GM13976 (cell line): ENCODE results near the gene MSI2.

Source experiments
- DNase-seq: peaks from one replicate; pipeline ENCODE4 v3.0.0; 2012; ENCODE audit warnings: low spot score
- in situ Hi-C: fragments of 300-500 bp; cut with MboI; formaldehyde crosslinking; loops from one replicate; pipeline ENCODE4 v1.12.0; 2022; ENCODE audit warnings: low sequenced_read_pairs, mixed read lengths, inconsistent platforms; ENCODE audit not compliant: unreplicated experiment
- TF ChIP-seq, protein P1 (sequence below): IDR thresholded peaks from 2 replicates; pipeline ENCODE4 v1.5.1; 2012; ENCODE audit warnings: borderline replicate concordance, mild to moderate bottlenecking; ENCODE audit not compliant: insufficient read depth; ENCODE audit errors: extremely low read depth, missing control alignments, control extremely low read depth

The MSI2 gene

DNA sequence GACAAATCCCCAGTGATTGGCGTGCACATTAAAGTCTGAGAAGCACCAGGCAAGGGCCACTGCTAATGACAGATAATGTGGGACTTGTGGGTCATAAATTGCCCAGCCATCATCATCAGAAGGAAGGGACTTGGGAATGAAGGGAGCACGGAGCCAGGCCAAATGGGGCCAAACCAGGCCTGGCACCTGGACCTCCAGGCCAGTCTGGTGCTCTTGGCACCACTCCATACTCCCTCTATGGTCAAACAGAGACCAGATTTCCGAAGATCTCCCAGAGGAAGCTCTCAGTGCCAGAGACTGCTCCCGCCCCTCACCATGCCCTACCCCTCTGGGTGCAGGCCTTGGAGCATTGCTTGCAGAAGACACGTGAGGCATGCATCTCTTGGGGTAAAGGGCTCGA, 346.6 kb downstream of the MSI2 start:
- in situ Hi-C loops: no loop called here
- DNase-seq: no peak
- TF ChIP-seq, protein P1, sequence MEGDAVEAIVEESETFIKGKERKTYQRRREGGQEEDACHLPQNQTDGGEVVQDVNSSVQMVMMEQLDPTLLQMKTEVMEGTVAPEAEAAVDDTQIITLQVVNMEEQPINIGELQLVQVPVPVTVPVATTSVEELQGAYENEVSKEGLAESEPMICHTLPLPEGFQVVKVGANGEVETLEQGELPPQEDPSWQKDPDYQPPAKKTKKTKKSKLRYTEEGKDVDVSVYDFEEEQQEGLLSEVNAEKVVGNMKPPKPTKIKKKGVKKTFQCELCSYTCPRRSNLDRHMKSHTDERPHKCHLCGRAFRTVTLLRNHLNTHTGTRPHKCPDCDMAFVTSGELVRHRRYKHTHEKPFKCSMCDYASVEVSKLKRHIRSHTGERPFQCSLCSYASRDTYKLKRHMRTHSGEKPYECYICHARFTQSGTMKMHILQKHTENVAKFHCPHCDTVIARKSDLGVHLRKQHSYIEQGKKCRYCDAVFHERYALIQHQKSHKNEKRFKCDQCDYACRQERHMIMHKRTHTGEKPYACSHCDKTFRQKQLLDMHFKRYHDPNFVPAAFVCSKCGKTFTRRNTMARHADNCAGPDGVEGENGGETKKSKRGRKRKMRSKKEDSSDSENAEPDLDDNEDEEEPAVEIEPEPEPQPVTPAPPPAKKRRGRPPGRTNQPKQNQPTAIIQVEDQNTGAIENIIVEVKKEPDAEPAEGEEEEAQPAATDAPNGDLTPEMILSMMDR: no peak

DNA sequence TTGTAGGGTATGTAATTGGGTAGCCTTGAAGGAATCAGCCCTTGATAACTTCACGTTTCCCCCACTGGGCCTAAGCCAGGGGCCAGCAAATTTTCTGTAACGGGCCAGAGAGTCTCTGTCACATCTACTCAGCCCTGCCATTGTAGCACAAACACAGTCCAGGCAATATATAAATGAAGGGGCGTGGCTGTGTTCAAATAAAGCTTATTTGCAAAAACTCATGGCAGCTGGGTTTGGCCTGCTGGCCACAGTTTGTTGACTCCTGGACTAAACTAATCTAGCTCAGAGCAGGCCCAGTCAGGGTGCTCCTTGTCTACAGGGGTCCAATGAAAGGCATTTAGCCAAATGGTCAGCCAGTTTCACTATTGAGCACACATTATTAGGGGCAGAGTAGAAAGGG, 347.2 kb downstream of the MSI2 start:
- DNase-seq: no peak
- in situ Hi-C loops: no loop called here
- TF ChIP-seq, protein P1: no peak

DNA sequence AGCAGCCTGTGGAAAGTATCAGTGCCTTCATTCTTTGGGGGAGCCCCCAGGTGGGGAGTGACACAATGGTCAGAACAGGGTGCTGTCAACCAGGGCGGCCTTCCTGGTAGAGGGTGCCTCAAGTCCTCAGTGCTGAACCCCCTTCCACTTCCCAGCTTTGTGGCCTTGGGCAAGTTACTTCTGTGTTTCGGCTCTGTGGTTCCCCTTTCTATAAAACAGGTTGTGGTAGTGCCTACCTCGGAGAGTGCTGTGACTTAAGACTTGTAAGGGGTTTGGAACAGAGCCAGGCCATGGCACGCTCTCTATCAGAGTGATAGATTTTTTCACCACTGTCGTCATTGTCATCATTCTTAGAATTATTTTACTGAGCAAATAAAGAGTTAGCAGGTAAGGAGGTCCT, 347.7 kb downstream of the MSI2 start:
- DNase-seq: no peak
- in situ Hi-C loops: no loop called here
- TF ChIP-seq, protein P1: no peak

DNA sequence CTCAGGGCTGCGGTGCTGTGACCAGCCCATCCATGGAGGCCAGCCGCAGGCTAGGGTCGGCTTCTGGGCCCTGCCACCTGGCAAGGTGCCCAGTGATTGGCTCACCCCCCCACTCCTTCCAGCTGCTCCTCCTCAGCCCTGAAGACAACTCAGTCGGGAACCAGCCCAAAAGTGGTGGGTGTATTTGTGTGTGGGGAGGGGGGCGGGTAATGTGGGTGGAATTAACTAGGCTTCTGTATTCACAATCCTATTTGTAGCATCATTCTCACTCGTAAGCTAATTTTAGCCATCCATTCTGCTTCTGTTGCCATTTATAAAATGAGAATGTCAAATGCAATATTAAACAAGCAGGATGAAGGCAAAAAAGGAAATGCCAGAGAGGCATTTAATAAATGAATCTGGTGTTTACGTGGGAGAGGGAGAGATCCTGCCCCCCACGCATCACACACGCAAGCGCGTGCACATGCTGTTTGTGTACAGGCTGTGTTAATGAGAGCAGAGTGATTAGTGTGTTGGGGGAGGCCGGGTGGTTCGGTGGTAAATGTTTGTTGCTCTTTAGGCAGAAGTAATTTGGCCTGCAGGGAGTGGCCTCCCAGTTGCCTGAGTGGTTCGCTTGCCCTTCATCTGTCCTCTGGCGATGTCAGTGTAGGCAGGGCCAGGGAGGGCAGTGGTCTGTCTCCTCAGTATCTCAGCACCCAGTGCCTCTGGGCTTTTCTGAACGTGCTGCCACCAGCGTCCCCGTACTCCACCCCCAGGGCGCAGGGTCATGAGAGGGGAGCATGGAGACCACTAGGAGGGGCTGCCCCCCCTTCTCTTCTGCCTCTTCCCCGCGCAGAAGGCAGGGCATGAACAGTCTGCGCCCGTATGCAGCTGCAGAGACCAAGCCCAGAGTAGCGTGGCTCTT, 348.7 kb downstream of the MSI2 start:
- TF ChIP-seq, protein P1: peak; percentile 10
- in situ Hi-C loops: no loop called here
- peak; percentile 71 for DNase-seq

DNA sequence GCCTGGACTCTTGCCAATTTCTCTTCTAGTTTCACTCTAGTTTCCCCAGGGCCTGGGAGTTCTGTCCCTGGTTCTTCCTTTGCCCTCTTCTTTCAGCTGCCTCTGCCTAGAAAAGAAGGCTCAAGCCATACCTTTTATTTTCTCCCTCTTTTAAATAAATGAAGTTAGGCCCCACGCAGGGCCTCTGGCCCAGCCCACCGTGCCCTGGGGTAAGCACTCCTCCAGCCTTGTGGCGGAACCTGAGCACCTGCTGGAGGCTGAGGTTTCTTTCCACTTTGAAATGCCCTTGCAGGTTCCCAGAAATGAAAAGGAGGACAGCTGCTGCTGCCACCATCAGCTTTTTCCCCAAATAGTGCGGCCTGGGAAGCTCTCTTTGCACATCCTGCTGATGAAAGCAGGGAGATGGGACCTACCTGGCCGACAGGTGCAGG, 349.4 kb downstream of the MSI2 start:
- no peak for DNase-seq
- in situ Hi-C loops: no loop called here
- TF ChIP-seq, protein P1: no peak

DNA sequence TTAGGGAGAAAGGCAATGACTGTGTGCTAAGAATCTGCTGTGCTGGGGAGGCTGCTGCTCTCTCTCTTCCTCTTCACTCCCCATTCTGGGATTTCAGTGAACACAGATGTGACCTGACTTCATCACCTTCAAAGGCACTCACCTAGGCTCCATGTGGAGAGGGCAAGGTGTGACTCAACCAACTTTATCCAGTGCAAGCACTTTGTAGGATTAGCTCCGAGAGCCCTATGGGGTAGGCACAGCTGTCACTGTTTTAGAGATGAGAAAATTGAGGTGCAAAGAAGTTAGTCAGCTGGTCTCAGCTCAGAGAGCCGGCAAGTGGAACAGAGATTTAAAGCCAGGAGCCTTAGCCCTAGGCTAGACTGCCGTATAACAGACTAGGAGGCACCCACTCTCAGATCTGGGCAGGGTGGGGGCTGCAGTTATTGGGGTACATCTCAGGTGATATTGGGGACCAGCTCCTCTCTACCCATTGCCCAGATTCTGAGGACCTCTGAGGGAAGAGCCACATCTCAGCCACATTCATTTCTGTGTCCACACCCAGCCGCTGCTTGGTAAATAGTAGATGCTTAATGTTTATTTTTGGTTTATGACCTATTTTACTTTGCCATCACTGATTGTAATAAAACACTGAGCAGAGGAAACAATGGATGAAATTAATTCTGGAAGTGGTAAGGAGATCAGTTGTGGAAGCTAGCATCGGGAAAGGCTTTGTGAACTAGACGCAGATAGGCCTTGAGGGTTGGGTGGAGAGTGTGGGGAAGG, 350.0 kb downstream of the MSI2 start:
- TF ChIP-seq, protein P1: no peak
- no peak for DNase-seq
- in situ Hi-C loops: no loop called here
